CD4-positive, alpha-beta T cell treated with Interleukin-15 for 4 hours (primary cell): ENCODE data around the gene IFT27.
"Not testable (repeated sequence)": the region's sequence is repeated elsewhere in the genome, so short reads cannot be mapped to it uniquely, and the experiment has no call there.

Experiments
- DNase-seq: peaks from one replicate; pipeline ENCODE4 v3.0.0-alpha.2; 2020; ENCODE audit warnings: low spot score

The IFT27 gene

DNA sequence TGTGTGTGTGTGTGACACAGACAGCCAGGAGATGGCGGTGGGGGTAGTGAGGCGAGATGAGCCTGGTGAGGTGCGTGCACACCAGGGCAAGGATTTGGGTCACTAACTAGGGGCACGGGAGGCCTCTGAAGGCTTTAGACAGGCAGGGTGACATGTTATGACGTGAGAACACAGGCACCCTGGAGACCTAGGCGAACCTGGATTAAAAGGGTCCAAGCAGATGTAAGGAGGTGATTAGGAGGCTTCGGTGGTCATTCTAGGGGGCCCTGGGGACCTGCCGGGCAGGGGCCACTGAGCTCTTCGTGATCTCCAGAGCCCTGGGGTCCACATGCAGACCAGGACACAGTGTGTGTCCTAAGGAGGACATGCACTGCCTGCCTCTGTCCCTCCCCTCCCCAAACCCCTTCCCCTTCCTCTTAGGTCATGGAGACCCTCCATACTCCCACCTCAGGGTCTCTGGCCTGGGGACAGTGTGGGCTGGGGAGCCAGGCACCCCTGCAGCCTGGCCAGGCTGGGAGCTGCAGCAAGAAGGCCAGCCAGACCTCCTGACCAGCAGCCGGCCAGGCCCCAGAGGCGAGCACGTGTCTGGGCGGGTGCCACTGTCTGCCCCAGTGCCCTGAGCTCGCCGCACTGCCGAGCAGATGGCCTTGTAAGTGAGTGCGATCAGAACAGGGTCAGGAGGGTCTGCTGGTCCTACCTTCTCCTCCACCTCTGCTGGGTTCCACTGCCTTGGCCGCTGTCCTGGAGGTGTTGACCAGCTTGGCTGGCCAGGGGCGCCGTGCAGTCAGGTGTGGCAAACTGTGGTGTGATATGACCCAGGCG is 32.1 kb downstream of the IFT27 start:
- no peak for DNase-seq

DNA sequence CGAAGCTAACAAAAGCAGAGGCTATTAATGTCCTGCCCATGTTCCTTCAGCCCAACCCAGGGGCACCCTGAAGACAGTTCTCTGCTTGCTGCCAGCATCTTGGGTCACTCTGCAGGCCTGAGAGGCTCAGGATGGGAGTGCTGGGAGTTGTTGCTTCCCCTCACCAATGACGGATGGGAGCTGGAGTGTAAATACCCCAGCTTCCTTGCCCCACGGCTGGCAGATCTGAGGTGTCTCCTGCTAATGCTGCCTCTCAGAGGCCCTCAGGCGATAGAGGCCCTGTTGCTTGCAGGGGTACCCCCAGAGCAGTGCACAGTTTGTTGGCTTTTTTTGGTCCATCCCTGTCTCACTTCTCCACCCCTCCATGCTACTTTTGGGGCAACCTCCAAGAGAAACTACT is 32.9 kb downstream of the IFT27 start:
- no peak for DNase-seq

DNA sequence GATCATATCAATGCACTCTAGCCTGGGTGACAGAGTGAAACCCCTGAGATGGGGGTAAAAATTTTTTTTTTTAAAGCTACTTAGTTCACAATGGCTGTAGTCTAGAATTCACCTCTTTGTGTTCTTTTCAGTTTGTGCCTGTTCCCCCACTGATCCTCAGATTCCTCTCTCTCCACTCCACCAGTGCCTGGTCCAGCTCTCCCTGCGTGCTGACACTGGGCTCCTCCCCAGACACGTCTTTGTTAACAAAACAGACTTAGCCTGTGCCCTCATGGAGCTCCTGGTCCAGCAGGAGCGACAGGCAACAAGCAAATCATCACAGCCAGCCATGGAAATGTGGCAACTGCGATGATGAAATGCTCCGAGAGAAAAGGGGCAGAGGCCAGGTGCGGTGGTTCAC is 34.0 kb downstream of the IFT27 start:
- DNase-seq = no peak

DNA sequence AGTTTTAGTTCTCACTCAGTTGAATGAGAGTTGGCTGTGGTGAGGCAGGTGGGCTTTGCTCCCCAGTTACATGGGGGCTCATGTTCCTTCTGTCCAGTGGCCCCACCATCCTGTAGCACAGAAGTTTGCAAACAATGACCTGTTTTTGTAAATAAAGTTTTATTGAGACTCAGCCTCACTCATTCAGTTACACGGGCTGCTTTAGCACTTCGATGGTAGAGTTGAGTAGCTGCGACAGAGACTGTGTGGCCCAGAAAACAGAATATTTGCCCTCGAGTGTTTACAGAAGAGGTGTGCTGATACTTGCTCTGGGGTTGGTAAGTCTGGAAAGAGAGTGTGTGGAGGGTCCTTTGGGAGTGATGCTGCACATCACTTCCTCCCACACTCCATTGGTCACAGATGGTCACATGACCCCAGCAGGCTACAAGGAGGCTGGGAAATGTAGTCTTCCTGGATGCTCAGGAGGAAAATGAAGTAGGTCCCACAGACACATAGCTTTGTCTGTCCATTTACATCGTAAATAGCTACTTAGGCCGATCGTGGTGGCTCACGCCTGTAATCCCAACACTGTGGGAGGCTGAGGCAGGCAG is 34.6 kb downstream of the IFT27 start:
- no peak for DNase-seq

DNA sequence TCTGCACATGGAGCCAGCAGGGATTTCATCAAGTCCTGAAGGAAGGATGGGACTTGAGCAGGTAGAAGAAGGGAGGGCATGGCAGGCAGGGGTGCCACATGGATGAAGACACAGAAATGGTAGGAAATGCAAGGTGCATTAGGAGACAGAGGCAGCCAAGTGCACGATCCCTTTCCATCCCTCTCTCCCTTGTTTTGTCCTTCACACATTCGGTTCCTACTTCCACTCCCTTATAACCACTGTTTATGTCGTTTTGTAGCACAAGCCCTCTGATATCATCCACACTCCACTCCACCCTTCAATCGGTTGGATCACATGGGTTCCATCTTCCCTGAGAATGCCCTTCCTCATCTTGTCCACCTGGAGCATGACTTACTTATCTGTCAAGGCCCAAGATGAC is 35.2 kb downstream of the IFT27 start:
- DNase-seq = no peak

DNA sequence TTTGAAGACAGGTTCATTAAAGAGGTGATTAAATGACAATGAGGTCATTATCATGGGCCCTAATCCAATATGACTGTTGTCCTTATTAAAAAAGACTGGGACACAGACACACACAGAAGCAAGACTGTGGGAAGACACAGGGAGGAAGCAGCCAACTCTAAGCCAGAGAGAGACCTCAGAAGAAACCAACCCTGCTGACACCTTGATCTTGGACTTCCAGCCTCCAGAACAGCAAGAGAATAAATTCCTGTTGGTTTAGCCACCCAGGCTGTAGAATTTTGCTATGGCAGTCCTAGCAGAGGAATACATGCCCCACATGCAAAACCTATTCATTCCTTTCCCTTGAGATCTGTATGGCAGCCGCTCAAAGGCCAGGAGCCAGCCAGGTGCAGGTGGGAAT is 36.7 kb downstream of the IFT27 start:
- no peak for DNase-seq

DNA sequence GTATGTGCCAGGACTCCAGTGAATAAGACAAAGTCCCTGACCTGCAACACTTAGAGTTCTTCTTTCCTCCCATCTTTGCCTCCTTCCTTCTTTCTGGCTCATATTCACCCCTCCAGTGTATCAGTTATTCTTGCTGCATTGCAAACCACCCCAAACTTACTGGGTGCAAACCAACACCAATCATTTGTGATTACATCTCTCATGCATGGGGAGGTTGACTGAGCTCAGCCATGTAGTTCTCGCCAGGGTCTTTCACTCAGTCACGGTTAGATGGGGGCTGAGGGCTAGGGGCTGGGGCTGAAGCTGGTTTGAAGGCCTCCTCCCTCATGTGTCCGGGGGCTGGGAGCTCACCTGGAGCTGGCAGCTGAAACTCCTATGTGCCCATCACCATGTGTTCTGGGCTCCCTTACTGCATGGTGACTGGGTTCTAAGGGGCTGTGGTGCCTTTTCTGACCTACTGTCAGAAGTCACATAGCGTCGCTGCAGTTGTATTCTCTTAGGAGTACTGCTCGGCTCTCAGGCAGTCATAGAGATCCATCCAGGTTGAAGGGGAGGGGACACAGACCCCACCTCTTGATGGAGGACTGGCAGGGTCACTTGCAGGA is 37.4 kb downstream of the IFT27 start:
- no peak for DNase-seq

DNA sequence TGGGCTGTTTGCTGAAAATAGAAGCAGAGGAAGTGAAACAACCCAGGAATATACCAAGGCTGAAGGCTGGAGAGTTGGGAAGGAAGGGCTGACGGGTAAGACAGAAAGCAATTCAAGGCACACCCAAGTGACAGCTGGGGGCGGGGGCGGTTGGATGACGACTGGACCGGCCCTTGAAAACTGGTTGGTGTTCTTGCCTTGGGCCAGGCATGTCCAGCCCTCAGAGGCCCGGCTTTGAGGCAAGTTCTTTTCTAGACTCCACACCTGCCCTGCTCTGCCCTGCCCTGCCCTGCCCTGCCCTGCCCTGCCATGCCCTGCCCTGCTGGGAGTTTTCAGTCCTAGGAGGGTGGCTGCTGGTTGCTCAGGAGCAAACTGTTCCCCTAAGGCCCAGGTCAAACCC is 38.1 kb downstream of the IFT27 start:
- no peak for DNase-seq

DNA sequence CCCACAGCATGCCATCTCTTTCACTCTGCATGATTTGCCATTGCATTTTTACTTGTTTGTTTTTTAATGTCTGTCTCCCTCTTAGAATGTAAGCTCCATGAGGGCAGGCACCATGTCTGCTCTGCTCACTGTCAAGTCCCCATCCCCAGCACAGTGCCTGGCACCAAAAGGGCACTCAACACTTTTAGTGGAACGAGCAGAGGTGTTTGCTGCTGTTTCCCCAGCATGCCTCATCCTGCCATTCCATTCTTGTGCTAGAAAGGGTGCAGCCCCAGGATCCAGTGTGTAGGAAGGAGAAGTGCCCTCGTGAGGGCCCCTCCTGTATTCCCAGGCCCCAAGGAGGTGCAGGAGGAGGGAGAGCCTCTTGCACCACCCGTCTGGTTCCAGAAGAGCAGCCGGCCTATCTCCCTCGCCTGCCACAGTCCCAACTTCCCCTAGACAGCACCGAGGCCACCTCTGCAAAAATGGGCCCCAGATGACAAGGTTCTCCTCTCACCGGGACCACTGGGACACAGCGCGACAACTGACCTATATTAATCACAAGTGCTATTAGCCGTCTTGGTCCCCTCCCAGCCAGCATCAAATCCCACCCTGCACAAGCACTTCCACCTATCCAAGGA is 39.1 kb downstream of the IFT27 start:
- no peak for DNase-seq

DNA sequence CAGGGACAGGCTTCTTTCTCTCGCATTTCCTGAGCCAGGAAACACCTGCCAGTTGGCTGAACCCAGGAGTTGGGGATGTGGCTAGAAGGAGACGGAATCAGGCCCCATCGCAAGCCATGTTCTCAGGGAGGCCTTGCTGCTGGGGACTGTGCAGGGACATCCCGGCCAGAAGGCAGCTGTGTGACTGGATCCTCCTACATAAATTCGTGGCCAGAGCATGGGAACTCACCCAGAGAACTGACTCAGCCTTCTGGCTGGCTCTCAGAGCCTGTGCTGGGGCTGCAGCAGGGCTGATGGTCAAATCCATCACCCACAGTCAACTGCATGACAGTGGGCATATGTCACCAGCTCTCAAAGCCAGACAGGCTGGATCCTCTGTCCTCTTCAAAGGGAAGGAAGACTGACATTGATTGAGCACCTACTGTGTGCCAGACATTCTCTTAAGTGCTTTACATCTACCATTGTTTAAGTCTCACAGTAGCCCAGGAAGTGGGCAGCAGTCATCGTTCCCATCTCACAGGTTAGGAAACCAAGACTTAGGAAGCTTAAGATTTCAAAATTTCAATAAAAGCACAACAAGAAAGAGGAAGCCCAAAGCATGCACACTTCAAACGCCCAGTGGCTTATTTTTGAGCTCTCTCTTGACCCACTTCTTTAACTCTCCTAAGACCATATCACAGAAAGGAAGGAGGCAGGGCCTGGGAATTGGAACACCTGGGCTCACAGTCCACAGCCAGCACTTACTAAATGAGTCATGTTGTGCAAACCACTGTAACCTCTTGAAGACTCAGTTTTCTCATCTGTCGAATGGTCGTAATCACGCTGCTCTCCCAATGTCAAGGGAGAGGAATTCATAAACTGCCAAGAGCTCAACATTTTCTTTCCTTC is 41.5 kb downstream of the IFT27 start:
- DNase-seq = no peak

DNA sequence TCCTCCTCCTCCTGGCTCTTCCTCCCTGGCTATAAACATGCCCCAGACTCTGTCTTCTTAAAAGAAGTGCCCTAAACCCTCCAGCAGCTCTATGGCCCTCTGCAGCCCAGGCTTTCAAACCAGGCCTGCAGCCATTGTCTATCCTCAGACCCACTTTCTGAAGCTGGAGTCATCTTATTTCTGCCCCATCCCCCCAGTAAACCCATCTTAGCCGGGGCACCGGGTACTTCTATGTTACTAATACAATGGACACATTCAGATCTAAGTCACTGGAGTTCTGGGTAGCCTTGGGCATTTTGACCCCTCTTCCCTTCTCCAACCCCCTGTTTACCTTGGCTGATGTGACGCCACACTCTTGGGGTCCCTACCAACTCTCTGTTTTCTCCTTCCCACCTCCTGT is 42.6 kb downstream of the IFT27 start:
- no peak for DNase-seq

DNA sequence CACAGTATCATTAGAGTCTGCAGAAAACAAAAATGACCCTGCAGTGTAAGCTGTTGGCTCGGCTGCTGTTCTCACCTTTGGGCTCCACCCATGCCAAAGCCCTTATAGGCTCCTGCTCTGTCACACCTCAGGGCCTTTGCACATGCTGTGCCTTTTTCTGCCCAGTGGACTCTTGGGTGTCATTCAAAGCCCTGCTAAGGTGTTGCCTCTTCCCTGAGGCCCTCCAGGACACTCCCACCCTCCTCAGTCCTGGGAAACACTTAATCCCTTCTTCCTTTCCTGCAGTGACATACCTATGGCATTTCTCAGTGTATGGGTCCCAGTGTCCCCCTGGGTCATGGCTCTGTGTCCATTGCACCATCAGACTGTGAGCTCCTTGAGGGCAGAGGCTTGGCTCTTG is 43.3 kb downstream of the IFT27 start:
- DNase-seq = no peak

DNA sequence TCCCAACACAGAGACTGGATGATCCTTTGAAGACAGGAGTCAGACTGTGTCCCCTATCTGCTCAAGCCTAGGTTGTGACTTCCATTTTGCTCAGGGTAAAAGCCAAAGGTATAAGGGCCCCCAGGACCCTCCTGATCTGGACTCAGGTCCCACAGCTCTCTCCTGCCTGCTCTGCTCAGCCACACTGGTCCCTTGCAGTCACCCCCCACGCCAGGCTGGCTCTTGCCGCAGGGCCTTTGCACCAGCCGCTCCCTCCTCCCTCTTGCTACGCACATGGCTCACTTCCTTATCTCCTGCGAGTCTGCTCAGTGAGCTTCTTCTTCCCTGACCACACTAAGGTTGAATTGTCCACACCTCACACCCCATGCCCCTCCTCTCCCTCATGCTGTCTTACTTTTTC is 44.0 kb downstream of the IFT27 start:
- no peak for DNase-seq

DNA sequence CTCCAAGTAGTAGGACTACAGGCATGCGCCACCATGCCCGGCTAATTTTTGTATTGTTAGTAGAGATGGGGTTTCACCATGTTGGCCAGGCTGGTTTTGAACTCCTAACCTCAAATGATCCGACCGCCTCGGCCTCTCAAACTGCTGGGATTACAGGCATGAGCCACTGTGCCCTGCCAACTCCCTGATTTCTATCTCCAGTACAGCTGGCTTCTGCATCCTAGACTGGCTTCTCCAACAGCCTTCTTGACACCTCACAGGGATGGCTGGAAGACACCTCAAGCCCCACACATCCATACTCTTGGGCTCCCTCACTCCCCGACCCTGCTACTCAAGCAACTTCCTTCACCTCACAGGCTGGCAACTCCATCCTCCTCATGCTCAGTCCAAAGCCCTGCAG is 44.6 kb downstream of the IFT27 start:
- not testable (repeated sequence) for DNase-seq

DNA sequence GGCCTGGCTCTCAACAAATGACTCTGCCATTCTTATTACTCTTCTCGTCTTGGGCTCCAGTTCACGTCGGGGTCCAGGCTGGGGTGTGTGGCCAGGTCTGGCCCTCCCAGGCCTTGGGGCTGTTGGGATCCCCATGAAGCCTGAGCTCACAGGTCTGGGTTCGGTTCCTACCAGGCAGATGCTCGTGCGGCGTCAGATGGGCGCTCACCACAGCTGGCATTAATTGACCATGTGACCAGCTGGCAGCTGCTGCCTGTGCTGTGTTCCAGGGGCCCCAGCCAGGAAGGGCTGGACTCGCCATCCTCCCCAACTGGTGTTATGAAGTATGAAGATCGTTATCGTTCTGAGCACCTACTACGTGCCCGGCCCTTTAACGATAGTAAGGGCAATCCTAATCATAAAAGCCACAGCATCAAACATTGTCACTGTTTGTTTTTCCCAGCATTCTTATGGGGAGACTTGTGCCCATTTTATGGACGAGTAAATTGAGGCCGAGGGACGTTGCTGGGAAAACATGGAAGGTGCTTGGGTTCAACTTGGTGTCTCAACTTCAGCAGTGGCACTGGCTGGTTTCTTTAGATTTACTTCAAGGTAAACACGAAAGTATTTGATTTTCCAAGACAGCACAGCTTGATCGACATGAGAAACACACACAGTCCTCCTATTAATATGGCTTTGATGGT is 45.6 kb downstream of the IFT27 start:
- no peak for DNase-seq

DNA sequence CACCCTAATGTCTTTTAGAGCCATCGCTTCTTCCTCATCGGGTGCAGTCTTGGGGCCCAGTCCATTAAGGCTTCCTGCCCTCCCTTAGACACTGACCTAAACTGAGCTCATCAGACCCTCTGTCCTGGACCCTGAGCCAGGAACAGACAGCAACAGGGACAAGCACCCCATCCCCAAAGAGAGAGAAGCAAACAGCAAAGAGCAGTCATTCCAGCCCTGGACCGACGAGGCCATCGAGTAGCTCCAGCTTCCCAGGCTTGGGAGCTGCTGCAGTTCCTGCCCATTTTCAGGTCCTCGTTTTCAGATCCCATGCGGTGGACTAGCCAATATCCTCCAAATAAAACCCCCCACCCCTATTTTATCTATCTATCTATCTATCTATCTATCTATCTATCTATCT is 46.6 kb downstream of the IFT27 start:
- no peak for DNase-seq

DNA sequence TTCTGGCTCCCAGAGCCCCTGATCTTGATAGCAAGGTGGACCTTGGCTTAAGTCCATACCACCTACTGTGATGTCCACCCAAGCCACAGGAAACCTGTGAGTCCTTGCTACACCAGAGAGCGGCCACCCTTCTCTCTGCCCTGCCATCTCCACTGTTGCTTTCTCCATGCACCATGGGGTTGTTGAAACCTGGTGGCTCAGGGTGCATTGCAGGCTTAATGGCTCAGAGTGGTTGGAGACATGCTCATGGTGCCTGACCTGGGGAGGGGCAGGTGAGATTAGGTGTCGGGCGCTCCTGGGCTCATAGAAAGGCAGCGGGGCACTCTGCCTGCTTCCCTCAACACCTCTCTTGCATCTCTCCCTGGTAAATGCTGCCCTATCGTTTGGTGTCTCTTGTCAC is 47.4 kb downstream of the IFT27 start:
- no peak for DNase-seq

DNA sequence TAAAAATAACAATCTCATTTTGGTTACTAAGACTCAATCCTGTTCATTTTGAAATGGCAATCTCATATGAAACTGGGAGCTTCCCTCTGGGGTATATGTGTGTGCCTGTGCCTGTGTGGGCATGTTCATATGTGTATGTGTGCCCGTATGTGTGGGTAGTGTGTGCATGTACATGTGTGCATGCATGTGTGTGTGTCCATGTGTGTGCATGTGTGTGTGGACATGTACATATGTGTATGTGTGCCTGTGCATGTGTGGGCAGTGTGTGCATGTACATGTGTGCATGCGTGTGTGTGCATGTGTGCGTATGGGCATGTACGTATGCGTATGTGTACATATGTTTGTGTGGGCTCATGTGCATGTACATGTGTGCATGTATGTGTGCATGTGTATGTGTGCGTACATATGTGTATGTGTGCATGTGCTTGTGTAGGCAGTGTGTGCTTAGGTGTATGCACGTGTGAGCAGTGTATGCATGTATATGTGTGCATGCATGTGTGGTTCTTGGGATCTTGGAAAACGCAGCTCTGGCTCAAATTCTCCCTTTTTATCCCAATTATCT is 47.9 kb downstream of the IFT27 start:
- DNase-seq = no peak

DNA sequence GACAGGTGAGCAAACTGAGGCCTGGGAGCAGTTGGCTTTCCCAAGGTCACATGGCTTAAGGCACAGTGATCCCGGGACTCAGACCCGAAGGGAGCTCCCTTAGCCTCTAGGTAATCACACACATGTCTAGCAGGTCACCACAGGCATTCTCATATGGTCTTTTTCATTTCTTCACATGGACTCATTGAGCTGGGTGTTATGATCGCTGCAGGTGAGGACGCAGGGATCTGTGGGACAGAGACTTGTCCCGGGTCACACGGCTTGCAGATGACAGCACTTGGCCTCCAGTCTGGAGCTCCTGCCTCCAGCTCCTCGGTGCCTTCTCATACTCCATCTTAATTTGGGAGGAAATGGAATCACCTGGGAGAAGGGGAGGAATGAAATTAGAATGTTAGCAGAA is 48.8 kb downstream of the IFT27 start:
- no peak for DNase-seq

DNA sequence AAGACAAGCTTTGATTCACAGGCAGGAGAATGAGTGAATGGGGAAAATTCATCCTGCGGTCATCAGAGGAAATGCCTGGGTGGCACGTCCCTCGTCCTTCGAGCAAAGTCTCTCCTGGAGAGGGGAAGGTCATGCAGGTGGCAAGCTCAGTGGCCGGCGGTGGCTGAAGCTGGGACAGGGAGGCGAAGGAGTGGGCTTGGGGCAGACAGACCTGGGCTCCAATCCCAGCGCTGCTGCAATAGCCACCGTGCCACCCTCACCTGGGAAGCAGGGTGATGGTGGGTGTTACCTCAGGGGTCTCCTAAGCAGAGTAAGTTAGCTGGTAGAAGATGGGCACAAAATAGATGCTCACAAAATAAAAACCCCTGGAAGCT is 49.9 kb downstream of the IFT27 start:
- DNase-seq = no peak

DNA sequence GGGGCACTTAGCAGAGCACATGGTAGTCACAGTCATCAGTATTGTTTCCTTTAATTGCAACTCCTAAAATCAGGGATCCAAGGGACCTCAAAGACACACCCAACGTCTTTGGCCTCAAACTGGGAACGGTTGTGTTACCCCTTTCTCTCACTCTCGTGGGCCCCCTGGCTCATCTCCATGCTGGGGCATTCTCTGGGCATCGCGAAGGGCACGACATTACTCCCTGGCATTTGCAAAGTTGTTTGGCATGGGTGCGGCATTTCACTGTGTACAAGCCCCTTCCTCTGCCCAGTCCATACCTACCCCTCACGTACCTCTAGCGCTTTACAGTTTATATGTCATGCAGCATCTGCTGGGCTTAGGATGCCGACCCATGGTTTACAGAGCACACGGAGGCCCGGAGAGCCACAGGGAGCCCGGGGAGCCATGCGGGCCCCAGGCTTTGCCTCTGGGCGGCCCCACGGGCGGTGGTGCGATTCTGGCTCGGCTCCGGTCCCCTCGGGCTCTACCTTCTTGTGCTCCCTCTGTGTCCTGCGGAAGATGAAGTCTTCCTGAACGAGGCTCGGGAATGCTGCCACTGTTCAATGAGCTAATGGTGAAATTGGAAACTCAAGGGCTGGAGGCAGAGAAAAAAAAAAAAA is 50.4 kb downstream of the IFT27 start:
- DNase-seq = no peak
